ENCODE data around the gene SLC23A3. TPM values are rescaled to one million over a fixed set of nuclear protein-coding genes. Genes with fewer than 3 reads are reported as not detected.

SLC23A3 gene
- total and polyA plus RNA-seq, 10 of the 15 experiments (the other 5 are each of a cell fraction or from before 2014, with no cell fraction given), result 0.07 to 1.0 (median 0.40) TPM; not detected in 1

DNA sequence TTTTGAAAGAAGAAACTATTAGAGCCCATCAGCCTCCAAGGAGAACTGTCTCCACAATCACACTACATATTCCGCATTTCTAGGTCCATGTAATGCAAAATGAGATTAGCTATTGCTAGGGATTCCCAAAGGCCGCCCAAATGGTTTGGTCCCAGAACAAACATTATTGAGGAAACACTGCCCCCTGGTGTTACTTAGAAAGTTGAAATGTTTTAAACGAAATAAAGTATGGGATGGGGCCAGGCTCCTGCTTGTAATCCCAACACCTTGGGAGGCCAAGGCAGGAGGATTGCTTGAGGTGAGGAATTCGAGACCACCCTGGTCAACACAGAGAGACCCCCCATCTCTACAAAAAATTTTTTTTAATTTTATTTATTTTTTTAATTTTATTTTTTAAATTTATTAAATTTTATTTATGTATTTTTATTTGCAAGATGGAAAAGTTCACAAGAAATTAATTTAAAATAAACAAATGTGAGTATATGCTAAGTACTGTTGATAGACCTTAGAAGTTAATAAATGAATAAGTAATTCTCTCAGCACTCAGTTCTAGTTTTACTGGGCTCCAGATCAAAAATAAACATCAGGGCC is 14.7 kb downstream of the SLC23A3 start:
- Histone ChIP-seq H4K20me1 (ENCODE audit: control insufficient read depth, insufficient read depth) (no peaks in the 10 kb centered on the region), H2AFZ (ENCODE audit: control insufficient read depth, low read depth, low read length) (no peak overlapping the region), H3K27me3 (replicated peaks in 1 of 2; ENCODE audit: control insufficient read depth in 2 of 2, insufficient read depth in 2 of 2, low read length in 1 of 2) (no peaks in the 10 kb centered on the region), H3K79me2 (ENCODE audit: control insufficient read depth, insufficient read depth, low read length) (peaks cover 2% of the 10 kb centered on the region), H3K4me3 (no peak overlapping the region), H3K4me2 (ENCODE audit: control insufficient read depth, insufficient read depth) (no peak overlapping the region), H3K27ac (ENCODE audit: control insufficient read depth, insufficient read depth) (no peak overlapping the region), H3K4me1 (ENCODE audit: control insufficient read depth, insufficient read depth, low read length) (peaks cover 4% of the 10 kb centered on the region; the same call in 1 of the 2 replicates), H3K9ac (ENCODE audit: control insufficient read depth, insufficient read depth, low read length) (no peak overlapping the region), H3K9me3 (replicated peaks; ENCODE audit: control insufficient read depth, insufficient read depth, low read length) (no peaks in the 10 kb centered on the region), H3K36me3 (ENCODE audit: control insufficient read depth in 2 of 2, insufficient read depth in 2 of 2, low read length in 1 of 2) (peaks cover 0 to 3% of the 10 kb centered on the region in 2 experiments; a peak in 1 of 4 replicates)
- in situ Hi-C loops (cut with MboI) (loop anchor here (5.0 kb wide), 1 partner anchor 142 kb away; no protein-coding TSS in a partner anchor), intact Hi-C loops (cut with micrococcal nuclease; ENCODE audit: unreplicated experiment) (loop anchor here (1.0 kb wide), 4 partner anchors 82 to 302 kb away; no protein-coding TSS in a partner anchor)
- FAIRE-seq, result no peak
- no peak for TF ChIP-seq ZBED1 (IDR thresholded peaks at IDR 0.05; ENCODE audit: borderline replicate concordance)
- no peak for TF ChIP-seq POLR2AphosphoS5 (IDR thresholded peaks at IDR 0.05; ENCODE audit: low read length)
- no peak for TF ChIP-seq CBX5 (IDR thresholded peaks at IDR 0.05; ENCODE audit: low read depth)
- TF ChIP-seq HDAC2 (IDR thresholded peaks at IDR 0.05), result no peak
- TF ChIP-seq CTCF (IDR thresholded peaks at IDR 0.05 in 2 of 3, conservative IDR thresholded peaks at IDR 0.05 in 1 of 3; ENCODE audit: control insufficient read depth in 2 of 3, extremely low read depth in 1 of 3, insufficient read depth in 1 of 3, low read depth in 3 of 3, low read length in 3 of 3), result peak; percentile 37 to 66 (median 39); a peak in 5 of 6 replicates
- no peak for TF ChIP-seq SUPT20H (IDR thresholded peaks at IDR 0.05; ENCODE audit: borderline replicate concordance, control insufficient read depth, low read depth, low read length)
- no peak for TF ChIP-seq BCL11A (IDR thresholded peaks at IDR 0.05; ENCODE audit: low read depth, low read length)
- TF ChIP-seq RAD51 (IDR thresholded peaks at IDR 0.05), result no peak
- 0 out of 2 replicates have a peak, but pooled peaks have one; percentile 18 for TF ChIP-seq YY1 (IDR thresholded peaks at IDR 0.05; ENCODE audit: low read depth, low read length)
- peak; percentile 74; the same call in 1 of the 2 replicates for TF ChIP-seq SMC3 (IDR thresholded peaks at IDR 0.05; ENCODE audit: borderline replicate concordance, low read length)
- no peak for TF ChIP-seq NFIC (IDR thresholded peaks at IDR 0.05; ENCODE audit: low read depth, low read length)
- peak; percentile 78 for TF ChIP-seq RAD21 (IDR thresholded peaks at IDR 0.05; ENCODE audit: insufficient read depth, low read depth, low read length)
- TF ChIP-seq, protein P1, sequence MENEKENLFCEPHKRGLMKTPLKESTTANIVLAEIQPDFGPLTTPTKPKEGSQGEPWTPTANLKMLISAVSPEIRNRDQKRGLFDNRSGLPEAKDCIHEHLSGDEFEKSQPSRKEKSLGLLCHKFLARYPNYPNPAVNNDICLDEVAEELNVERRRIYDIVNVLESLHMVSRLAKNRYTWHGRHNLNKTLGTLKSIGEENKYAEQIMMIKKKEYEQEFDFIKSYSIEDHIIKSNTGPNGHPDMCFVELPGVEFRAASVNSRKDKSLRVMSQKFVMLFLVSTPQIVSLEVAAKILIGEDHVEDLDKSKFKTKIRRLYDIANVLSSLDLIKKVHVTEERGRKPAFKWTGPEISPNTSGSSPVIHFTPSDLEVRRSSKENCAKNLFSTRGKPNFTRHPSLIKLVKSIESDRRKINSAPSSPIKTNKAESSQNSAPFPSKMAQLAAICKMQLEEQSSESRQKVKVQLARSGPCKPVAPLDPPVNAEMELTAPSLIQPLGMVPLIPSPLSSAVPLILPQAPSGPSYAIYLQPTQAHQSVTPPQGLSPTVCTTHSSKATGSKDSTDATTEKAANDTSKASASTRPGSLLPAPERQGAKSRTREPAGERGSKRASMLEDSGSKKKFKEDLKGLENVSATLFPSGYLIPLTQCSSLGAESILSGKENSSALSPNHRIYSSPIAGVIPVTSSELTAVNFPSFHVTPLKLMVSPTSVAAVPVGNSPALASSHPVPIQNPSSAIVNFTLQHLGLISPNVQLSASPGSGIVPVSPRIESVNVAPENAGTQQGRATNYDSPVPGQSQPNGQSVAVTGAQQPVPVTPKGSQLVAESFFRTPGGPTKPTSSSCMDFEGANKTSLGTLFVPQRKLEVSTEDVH (IDR thresholded peaks at IDR 0.05; ENCODE audit: low read depth, partially characterized antibody), result no peak
- no peak for TF ChIP-seq POU2F2 (IDR thresholded peaks at IDR 0.05; ENCODE audit: borderline replicate concordance, low read depth, low read length)
- ChIA-PET POLR2A (interaction anchor here (0.6 to 0.7 kb wide), 2 partner anchors 83 to 140 kb away, joined by 3 read pairs; no protein-coding TSS in a partner anchor), CTCF (interaction anchor here (0.6 to 10.0 kb wide), 42 partner anchors 9 to 606 kb away, joined by 3 to 208 read pairs (median 4); partner anchors contain the start of genes CFAP65, CNPPD1 and ZFAND2B), SMC1A (ENCODE audit: uncharacterized antibody, unreplicated experiment) (interaction anchor here (0.7 to 7.2 kb wide), 31 partner anchors 9 to 303 kb away, joined by 3 to 49 read pairs (median 4); partner anchors contain the start of gene IHH), RAD21 (ENCODE audit: unreplicated experiment) (interaction anchor here (0.6 to 3.6 kb wide), 31 partner anchors 10 to 281 kb away, joined by 3 to 41 read pairs (median 4); partner anchors contain the start of genes DNAJB2, DNPEP and IHH)
- no peak for DNase-seq (ENCODE audit: low read depth, low spot score)
- peak; percentile 77 for ATAC-seq
- 0% methylated on average over 4 of the region's 4 CpGs for WGBS (ENCODE audit: insufficient coverage, insufficient replicate concordance, low lambda C conversion rate, missing lambda C conversion rate)
- no TSS peak for BruUV-seq (replicated peaks)
